Endothelial cell of umbilical vein (primary cell): Measurements from ENCODE around the gene SP2. TPM values are rescaled to one million over a fixed set of nuclear protein-coding genes. Genes with fewer than 3 reads are reported as not detected.

Experiments used
- BruUV-seq: library from RNA; stranded (reverse); fragments of 400-500 nt; replicated peaks from 2 replicates; lab custom pipeline; 2021; lab: Mats Ljungman, UMichigan
- CTCF ChIA-PET: fragments of 300-600, 350-600 bp; sonication (Branson Sonifier 250); formaldehyde crosslinking; loops from one replicate; lab custom pipeline; 2021; ENCODE audit warnings: antibody characterized with exemption, inconsistent platforms; lab: Charles Lee
- POLR2A ChIA-PET: fragments of 300-600, 350-600 bp; sonication (Branson Sonifier 250); formaldehyde crosslinking; loops from one replicate; lab custom pipeline; 2021; ENCODE audit warnings: antibody characterized with exemption, inconsistent platforms; lab: Charles Lee
- DNase-seq: peaks from one replicate; pipeline ENCODE4 v3.0.0-alpha.2; 2011; ENCODE audit warnings: low read depth, low spot score
- FAIRE-seq: peaks from 2 replicates; lab custom pipeline; 2011; peaks lifted over from hg19 to GRCh38; lab: Jason Lieb, UNC
- H2AFZ ChIP-seq: 2 replicates; pipeline ENCODE4 v1.6.0; 2012; ENCODE audit warnings: low read depth, low read length, control low read depth, inconsistent platforms
- H3K27ac ChIP-seq: 2 replicates; pipeline ENCODE4 v1.5.1; 2011; ENCODE audit warnings: low read depth, mild to moderate bottlenecking, control low read depth, low read length, moderate library complexity; ENCODE audit not compliant: insufficient read depth
- H3K27me3 ChIP-seq, 2 experiments: 2 replicates each; pipeline versions ENCODE4 v1.6.0 to v1.6.1; 2011; ENCODE audit warnings: low read length in 2 of 2, mixed read lengths in 1 of 2; ENCODE audit not compliant: control insufficient read depth in 2 of 2, insufficient read depth in 2 of 2
- H3K36me3 ChIP-seq, 2 experiments: 2 replicates in 1 of 2; 3 replicates in 1 of 2; pipeline ENCODE4 v1.5.1; 2011; ENCODE audit warnings: low read length in 2 of 2, mild to moderate bottlenecking in 1 of 2, moderate library complexity in 1 of 2; ENCODE audit not compliant: control insufficient read depth in 2 of 2, insufficient read depth in 2 of 2; ENCODE audit errors: extremely low read depth in 1 of 2
- H3K4me1 ChIP-seq: 3 replicates; pipeline ENCODE4 v1.5.1; 2011; ENCODE audit warnings: mild to moderate bottlenecking, low read length; ENCODE audit not compliant: control insufficient read depth, insufficient read depth; ENCODE audit errors: extremely low read depth
- H3K4me2 ChIP-seq: 2 replicates; pipeline ENCODE4 v1.6.1; 2011; ENCODE audit warnings: low read length, control low read depth, mixed read lengths; ENCODE audit not compliant: insufficient read depth
- H3K4me3 ChIP-seq, 3 experiments: fragments of 200-600 bp in 1 of 3; sonication (generic), shearing (Covaris generic) in 1 of 3; replicated peaks in 1 of 3; 2 replicates each; pipeline ENCODE4 v1.5.1; 2011 to 2016; ENCODE audit warnings: control low read depth in 3 of 3, low read length in 3 of 3, mild to moderate bottlenecking in 2 of 3, inconsistent platforms in 1 of 3, low read depth in 1 of 3, moderate library complexity in 1 of 3; ENCODE audit not compliant: insufficient read depth in 1 of 3
- H3K79me2 ChIP-seq: 2 replicates; pipeline ENCODE4 v1.6.0; 2012; ENCODE audit warnings: low read length, inconsistent platforms; ENCODE audit not compliant: control insufficient read depth, insufficient read depth
- H3K9ac ChIP-seq: replicated peaks from 2 replicates; pipeline ENCODE3; 2011; ENCODE audit warnings: low read length, control low read depth; ENCODE audit not compliant: insufficient read depth; ENCODE audit errors: extremely low read depth
- H3K9me1 ChIP-seq: replicated peaks from 3 replicates; pipeline ENCODE4 v1.6.0; 2011; ENCODE audit warnings: mild to moderate bottlenecking, low read length; ENCODE audit not compliant: control insufficient read depth, insufficient read depth; ENCODE audit errors: extremely low read depth
- H3K9me3 ChIP-seq: replicated peaks from 2 replicates; pipeline ENCODE4 v1.5.1; 2012; ENCODE audit warnings: low read length, inconsistent platforms; ENCODE audit not compliant: control insufficient read depth, insufficient read depth
- H4K20me1 ChIP-seq: replicated peaks from 2 replicates; pipeline ENCODE3; 2011; ENCODE audit warnings: mild to moderate bottlenecking, low read length; ENCODE audit not compliant: control insufficient read depth, insufficient read depth; ENCODE audit errors: extremely low read depth
- CTCF ChIP-seq, 2 donors: IDR thresholded peaks; 1 replicate in 1 of 2; 2 replicates in 1 of 2; pipeline ENCODE4 v1.5.1; 2011; ENCODE audit warnings: low read length in 2 of 2, mild to moderate bottlenecking in 2 of 2, moderate library complexity in 2 of 2, control low read depth in 1 of 2, inconsistent platforms in 1 of 2, low read depth in 1 of 2; ENCODE audit not compliant: insufficient read depth in 1 of 2; ENCODE audit errors: extremely low read depth in 1 of 2
- EZH2 ChIP-seq: IDR thresholded peaks from 2 replicates; pipeline ENCODE4 v1.6.1; 2012; ENCODE audit warnings: borderline replicate concordance, low read depth, mild to moderate bottlenecking, moderate library complexity, low read length, inconsistent platforms; ENCODE audit not compliant: severe bottlenecking
- FOS ChIP-seq: IDR thresholded peaks from 2 replicates; pipeline ENCODE4 v1.6.1; 2011; ENCODE audit warnings: mild to moderate bottlenecking, low read length, moderate library complexity, borderline replicate concordance; ENCODE audit not compliant: insufficient read depth
- JUN ChIP-seq: IDR thresholded peaks from 2 replicates; pipeline ENCODE4 v1.6.1; 2011; ENCODE audit warnings: borderline replicate concordance, low read depth; ENCODE audit not compliant: insufficient read length, insufficient read depth
- MYC ChIP-seq: IDR thresholded peaks from one replicate; pipeline ENCODE4 v1.6.1; 2011; ENCODE audit warnings: mild to moderate bottlenecking, low read depth, low read length
- POLR2AphosphoS5 ChIP-seq: IDR thresholded peaks from 2 replicates; pipeline ENCODE4 v1.6.1; 2012; ENCODE audit warnings: low read depth, mild to moderate bottlenecking, control low read depth, low read length, moderate library complexity; ENCODE audit not compliant: insufficient read depth
- dilution Hi-C: fragments of 300-500 bp; cut with MboI; formaldehyde crosslinking; loops from one replicate; pipeline ENCODE4 v1.15.0; 2019; ENCODE audit warnings: low sequenced_read_pairs; ENCODE audit not compliant: extremely low pct_ligation_motif_present
- intact Hi-C: fragments of 100-400 bp; cut with micrococcal nuclease; formaldehyde crosslinking; loops from one replicate; pipeline ENCODE4 v1.10.0; 2022
- polyA plus RNA-seq, 4 experiments: library from polyadenylated mRNA; depleted of rRNA in 3 of 4; stranded (reverse) in 3 of 4; unstranded in 1 of 4; fragments of >200 nt; gene quantifications; 2 replicates each; pipeline versions ENCODE4 v1.2.1 to v1.2.3, GENCODE V29; 2011 to 2012; ENCODE audit warnings: missing spikeins in 1 of 4
- total RNA-seq: library from RNA; stranded (reverse); gene quantifications from 2 replicates; pipeline ENCODE4 v1.2.3, GENCODE V29; 2021
- TF ChIP-seq, protein P1 (sequence below): IDR thresholded peaks from 2 replicates; pipeline ENCODE4 v1.6.1; 2011; ENCODE audit not compliant: insufficient read depth, insufficient read length

The SP2 gene
- total and polyA plus RNA-seq, 2 donors (not counting 3 experiments of a cell fraction or from before 2014, with no cell fraction given): 11.2 to 18.6 TPM

DNA sequence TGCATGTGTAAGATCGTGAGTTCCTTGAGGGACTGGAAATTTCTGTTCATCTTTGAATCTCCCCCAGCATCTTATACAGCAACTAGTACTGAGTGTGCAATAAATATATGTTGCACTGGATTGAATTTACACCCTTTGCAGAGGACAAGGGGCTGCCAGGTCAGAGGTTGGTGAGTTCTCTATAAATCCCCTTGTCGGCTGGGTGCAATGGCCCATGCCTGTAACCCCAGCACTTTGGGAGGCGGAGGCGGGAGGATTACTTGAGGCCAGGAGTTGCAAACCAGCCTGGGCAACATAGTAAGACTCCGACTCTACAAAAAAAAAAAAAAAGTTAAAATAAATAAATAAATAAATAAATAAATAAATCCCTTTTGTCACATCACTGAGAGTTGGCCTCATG lies 35.6 kb upstream of the SP2 start:
- Histone ChIP-seq H3K4me3 (no peak overlapping the region), H4K20me1 (no peaks in the 10 kb centered on the region), H3K9me1 (no peaks in the 10 kb centered on the region), H3K4me2 (no peak overlapping the region), H3K9me3 (no peaks in the 10 kb centered on the region), H3K27ac (no peak overlapping the region), H3K9ac (no peak overlapping the region), H3K36me3 (no peaks in the 10 kb centered on the region), H3K79me2 (no peaks in the 10 kb centered on the region), H3K27me3 (peaks cover 0 to 3% of the 10 kb centered on the region in 2 experiments), H2AFZ (no peak overlapping the region), H3K4me1 (peaks cover 20% of the 10 kb centered on the region)
- ChIA-PET POLR2A (no interaction called here), CTCF (interaction anchor here (0.7 to 1.0 kb wide), 2 partner anchors 17 to 30 kb away, joined by 3 read pairs; no protein-coding TSS in a partner anchor)
- TF ChIP-seq FOS: no peak
- TF ChIP-seq MYC: no peak
- TF ChIP-seq EZH2: no peak
- TF ChIP-seq CTCF (IDR thresholded peaks at IDR 0.05; ENCODE audit: extremely low read depth in 1 of 2, insufficient read depth in 1 of 2, low read depth in 1 of 2, low read length in 2 of 2): no peak
- no peak for TF ChIP-seq JUN
- no peak for TF ChIP-seq POLR2AphosphoS5
- TF ChIP-seq, protein P1, sequence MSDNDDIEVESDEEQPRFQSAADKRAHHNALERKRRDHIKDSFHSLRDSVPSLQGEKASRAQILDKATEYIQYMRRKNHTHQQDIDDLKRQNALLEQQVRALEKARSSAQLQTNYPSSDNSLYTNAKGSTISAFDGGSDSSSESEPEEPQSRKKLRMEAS: no peak
- no peak for DNase-seq
- BruUV-seq: no TSS peak
- intact Hi-C loops (no loop called here), dilution Hi-C loops (no loop called here)
- no peak for FAIRE-seq
